ENCODE measurements around the gene CAMTA1.

CAMTA1 gene

DNA sequence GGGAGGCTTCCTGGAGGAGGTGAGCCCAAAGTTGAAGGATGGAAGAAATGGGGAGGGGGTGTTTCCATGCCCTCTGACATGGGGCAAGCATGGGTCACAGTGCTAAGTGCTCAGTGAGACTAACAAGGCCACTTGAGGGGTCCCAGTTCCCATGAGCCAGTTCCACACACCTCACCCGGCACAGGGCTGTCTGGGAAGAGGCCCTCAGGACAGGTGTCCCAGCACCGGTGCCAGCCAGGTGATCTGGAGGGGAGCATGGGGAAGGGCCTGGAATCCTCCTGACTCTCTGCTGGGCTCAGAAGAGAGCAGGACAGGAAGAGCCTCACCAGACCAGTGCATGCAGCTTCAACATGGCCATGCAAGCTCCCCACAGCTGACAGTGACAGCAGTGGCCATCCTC is 691.1 kb downstream of the CAMTA1 start:
- no peak for DNase-seq (ENCODE audit: low read depth)
- H3K4me3 ChIP-seq (ENCODE audit: low read depth, low read length) = no peak overlapping the region
- TF ChIP-seq, protein P1, sequence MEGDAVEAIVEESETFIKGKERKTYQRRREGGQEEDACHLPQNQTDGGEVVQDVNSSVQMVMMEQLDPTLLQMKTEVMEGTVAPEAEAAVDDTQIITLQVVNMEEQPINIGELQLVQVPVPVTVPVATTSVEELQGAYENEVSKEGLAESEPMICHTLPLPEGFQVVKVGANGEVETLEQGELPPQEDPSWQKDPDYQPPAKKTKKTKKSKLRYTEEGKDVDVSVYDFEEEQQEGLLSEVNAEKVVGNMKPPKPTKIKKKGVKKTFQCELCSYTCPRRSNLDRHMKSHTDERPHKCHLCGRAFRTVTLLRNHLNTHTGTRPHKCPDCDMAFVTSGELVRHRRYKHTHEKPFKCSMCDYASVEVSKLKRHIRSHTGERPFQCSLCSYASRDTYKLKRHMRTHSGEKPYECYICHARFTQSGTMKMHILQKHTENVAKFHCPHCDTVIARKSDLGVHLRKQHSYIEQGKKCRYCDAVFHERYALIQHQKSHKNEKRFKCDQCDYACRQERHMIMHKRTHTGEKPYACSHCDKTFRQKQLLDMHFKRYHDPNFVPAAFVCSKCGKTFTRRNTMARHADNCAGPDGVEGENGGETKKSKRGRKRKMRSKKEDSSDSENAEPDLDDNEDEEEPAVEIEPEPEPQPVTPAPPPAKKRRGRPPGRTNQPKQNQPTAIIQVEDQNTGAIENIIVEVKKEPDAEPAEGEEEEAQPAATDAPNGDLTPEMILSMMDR (IDR thresholded peaks at IDR 0.05; ENCODE audit: low read depth, low read length, missing control alignments) = no peak

GRCh38 chr1:7476861-7477547 is 691.8 kb downstream of the CAMTA1 start:
- TF ChIP-seq, protein P1 (IDR thresholded peaks at IDR 0.05; ENCODE audit: low read depth, low read length, missing control alignments) = no peak
- DNase-seq (ENCODE audit: low read depth) = no peak

GRCh38 chr1:7477593-7477992 is 692.3 kb downstream of the CAMTA1 start:
- no peak for DNase-seq (ENCODE audit: low read depth)
- TF ChIP-seq, protein P1 (IDR thresholded peaks at IDR 0.05; ENCODE audit: low read depth, low read length, missing control alignments) = no peak
- H3K4me3 ChIP-seq (ENCODE audit: low read depth, low read length) = no peak overlapping the region

More at GRCh38 chr1:7476861-7477547, 691.8 kb downstream of the CAMTA1 start:
- no peak overlapping the region for H3K4me3 ChIP-seq (ENCODE audit: low read depth, low read length)

DNA sequence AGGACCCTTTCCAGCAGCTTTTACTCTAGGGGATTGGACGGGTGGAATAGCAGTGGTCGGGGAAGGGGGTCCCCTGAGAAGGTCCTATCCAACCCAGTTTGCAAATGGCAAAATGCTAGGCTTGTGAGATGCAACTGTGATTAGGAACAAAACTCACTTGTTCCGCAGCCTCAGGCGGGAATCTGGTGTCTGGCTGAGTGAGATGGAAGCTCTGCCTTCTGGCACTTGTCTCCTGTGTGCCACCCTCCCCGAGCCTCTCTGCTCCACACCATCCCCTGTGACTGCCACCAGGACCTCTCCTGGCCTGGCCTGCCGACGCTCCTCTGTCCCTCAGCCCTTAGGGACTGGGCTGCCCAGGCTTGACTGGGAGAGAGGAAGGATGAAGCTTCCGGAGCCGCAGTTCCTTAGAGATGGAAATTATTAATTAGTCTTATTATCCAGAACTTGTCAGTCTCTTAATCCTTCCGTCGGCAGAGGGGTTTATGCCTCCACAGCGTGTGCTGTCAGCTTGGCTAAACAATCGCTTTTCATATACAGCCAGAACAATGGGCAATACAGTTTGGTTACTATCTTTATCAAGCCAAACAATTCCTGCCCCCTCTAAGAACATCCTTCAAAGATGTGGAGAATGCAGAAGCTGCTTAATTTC is 693.0 kb downstream of the CAMTA1 start:
- TF ChIP-seq, protein P1 (IDR thresholded peaks at IDR 0.05; ENCODE audit: low read depth, low read length, missing control alignments) = no peak
- no peak overlapping the region for H3K4me3 ChIP-seq (ENCODE audit: low read depth, low read length)
- DNase-seq (ENCODE audit: low read depth) = no peak

DNA sequence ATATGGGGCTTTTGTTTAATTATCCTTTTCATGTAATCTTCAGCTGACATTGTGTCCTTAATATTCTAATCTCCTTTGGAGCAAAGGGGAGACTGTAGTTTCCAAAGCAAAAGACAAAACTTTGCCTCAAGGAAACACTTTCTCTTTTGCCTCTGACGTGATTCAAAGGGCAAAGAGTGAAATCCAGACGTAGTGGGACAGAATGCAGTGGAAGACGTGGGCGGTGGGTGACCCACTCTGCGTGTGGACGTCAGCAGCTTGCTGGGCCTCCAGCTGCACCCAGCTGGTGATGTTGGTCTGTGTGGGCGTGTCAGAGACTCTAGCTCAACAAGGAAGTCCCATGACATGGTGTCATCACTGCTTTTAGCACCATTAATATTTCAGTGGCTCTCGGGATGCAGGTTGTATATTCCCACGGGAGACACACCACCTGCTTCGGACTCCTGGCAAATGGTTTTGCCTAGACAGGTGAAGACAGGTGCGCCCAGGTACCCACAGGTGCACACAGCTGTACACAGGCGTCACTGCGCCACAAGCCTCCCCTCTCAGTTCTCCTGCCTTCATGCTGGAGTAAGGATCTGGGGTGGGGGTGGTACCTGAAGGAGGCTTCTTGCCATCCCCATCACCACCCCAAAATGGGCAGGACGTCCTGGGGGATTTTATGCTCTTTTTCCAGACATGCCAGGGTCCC is 693.7 kb downstream of the CAMTA1 start:
- TF ChIP-seq, protein P1 (IDR thresholded peaks at IDR 0.05; ENCODE audit: low read depth, low read length, missing control alignments) = no peak
- H3K4me3 ChIP-seq (ENCODE audit: low read depth, low read length) = no peak overlapping the region
- DNase-seq (ENCODE audit: low read depth) = peak; percentile 3

DNA sequence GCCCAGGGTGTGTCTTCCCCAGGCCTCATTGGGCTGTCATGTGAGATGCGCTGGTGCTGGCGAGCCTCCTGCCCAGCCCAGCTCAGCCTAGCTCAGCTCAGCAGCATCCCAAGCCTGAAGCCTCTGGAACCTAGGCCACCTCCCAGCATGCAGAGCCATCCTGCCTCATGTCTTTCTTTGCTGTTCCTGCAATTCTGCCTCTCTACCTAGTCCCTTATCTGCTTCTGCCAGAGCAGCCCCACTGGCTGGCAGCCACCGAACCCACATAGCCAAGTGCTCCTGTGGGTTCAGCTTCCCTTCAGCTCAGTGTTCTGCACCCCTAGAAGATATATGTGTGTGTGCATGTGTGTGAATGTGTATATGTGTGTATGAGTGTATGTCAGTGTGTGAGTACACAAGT is 694.3 kb downstream of the CAMTA1 start:
- TF ChIP-seq, protein P1 (IDR thresholded peaks at IDR 0.05; ENCODE audit: low read depth, low read length, missing control alignments) = no peak
- H3K4me3 ChIP-seq (ENCODE audit: low read depth, low read length) = no peak overlapping the region
- no peak for DNase-seq (ENCODE audit: low read depth)

Measured in GM12864 (cell line).